HCT116 (cell line): ENCODE data around the gene SKA2.

ENCODE experiments used
- ELF1 ChIP-seq: IDR thresholded peaks from 2 replicates; pipeline ENCODE4 v1.6.1; 2012; ENCODE audit warnings: low read depth, borderline replicate concordance
- POLR2AphosphoS5 ChIP-seq: IDR thresholded peaks from 2 replicates; pipeline ENCODE4 v1.6.1; 2011; ENCODE audit warnings: mild to moderate bottlenecking, low read depth, low read length, moderate library complexity
- TF ChIP-seq, protein P1 (sequence below), 3 experiments: fragments of 200-600 bp in 1 of 3; sonication (generic) in 1 of 3; IDR thresholded peaks in 2 of 3; conservative IDR thresholded peaks in 1 of 3; 2 replicates each; pipeline ENCODE4 v1.5.1; 2012 to 2017; ENCODE audit warnings: low read depth in 2 of 3, low read length in 2 of 3, antibody characterized with exemption in 1 of 3, borderline replicate concordance in 1 of 3, control low read depth in 1 of 3, mild to moderate bottlenecking in 1 of 3, mixed read lengths in 1 of 3, mixed run types in 1 of 3, moderate library complexity in 1 of 3; ENCODE audit not compliant: insufficient read depth in 1 of 3

DNA sequence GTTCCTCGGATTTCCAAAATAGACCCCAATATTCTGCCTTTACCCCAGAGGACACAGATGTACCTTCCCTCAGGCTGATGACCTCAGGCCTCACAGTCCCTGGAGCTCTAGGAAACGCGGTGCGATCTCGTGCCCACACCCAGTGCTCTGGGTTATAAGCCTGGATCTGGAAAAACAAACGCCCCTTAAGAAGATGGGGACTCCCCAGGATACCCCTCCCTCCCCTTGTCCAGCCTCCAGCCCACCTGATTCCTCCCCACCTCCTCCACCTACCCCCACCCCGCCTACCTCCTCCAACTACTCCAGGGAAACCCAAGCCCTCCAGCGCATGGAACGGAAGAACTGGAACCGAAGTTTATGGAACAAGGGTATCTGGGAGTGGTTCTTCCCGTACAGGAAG lies 19.7 kb upstream of the SKA2 start:
- TF ChIP-seq ELF1 (no peak), POLR2AphosphoS5 (no peak)
- TF ChIP-seq, protein P1, sequence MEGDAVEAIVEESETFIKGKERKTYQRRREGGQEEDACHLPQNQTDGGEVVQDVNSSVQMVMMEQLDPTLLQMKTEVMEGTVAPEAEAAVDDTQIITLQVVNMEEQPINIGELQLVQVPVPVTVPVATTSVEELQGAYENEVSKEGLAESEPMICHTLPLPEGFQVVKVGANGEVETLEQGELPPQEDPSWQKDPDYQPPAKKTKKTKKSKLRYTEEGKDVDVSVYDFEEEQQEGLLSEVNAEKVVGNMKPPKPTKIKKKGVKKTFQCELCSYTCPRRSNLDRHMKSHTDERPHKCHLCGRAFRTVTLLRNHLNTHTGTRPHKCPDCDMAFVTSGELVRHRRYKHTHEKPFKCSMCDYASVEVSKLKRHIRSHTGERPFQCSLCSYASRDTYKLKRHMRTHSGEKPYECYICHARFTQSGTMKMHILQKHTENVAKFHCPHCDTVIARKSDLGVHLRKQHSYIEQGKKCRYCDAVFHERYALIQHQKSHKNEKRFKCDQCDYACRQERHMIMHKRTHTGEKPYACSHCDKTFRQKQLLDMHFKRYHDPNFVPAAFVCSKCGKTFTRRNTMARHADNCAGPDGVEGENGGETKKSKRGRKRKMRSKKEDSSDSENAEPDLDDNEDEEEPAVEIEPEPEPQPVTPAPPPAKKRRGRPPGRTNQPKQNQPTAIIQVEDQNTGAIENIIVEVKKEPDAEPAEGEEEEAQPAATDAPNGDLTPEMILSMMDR (IDR thresholded peaks at IDR 0.05 in 2 of 3, conservative IDR thresholded peaks at IDR 0.05 in 1 of 3; ENCODE audit: borderline replicate concordance in 1 of 3, insufficient read depth in 1 of 3, low read depth in 2 of 3, low read length in 2 of 3) = no peak
